ENCODE data around the gene PLXNA1.

Gene PLXNA1

GRCh38 chr3:126982471-126983175, at the start of gene PLXNA1 (continued):
- TF ChIP-seq, protein P1, sequence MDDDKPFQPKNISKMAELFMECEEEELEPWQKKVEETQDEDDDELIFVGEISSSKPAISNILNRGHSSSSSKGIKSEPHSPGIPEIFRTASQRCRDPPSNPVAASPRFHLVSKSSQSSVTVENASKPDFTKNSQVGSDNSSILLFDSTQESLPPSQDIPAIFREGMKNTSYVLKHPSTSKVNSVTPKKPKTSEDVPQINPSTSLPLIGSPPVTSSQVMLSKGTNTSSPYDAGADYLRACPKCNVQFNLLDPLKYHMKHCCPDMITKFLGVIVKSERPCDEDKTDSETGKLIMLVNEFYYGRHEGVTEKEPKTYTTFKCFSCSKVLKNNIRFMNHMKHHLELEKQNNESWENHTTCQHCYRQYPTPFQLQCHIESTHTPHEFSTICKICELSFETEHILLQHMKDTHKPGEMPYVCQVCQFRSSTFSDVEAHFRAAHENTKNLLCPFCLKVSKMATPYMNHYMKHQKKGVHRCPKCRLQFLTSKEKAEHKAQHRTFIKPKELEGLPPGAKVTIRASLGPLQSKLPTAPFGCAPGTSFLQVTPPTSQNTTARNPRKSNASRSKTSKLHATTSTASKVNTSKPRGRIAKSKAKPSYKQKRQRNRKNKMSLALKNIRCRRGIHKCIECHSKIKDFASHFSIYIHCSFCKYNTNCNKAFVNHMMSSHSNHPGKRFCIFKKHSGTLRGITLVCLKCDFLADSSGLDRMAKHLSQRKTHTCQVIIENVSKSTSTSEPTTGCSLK (tag by site-specific recombination; IDR thresholded peaks at IDR 0.05): no peak
- TF ChIP-seq SALL2 (tag by site-specific recombination; IDR thresholded peaks at IDR 0.05; ENCODE audit: borderline replicate concordance) (no peak), ZNF169 (tag by site-specific recombination; IDR thresholded peaks at IDR 0.05) (no peak), ZBTB21 (tag by site-specific recombination; IDR thresholded peaks at IDR 0.05) (no peak), KLF10 (tag by site-specific recombination; IDR thresholded peaks at IDR 0.05) (peak; percentile 94), KLF8 (tag by site-specific recombination; IDR thresholded peaks at IDR 0.05) (peak; percentile 80), ZNF837 (tag by site-specific recombination; IDR thresholded peaks at IDR 0.05) (no peak), INSM2 (tag by site-specific recombination; IDR thresholded peaks at IDR 0.05) (0 out of 2 replicates have a peak, but pooled peaks have one; percentile 44), ZNF558 (tag by site-specific recombination; IDR thresholded peaks at IDR 0.05) (no peak), ZNF324 (tag by site-specific recombination; IDR thresholded peaks at IDR 0.05) (peak; percentile 83), ZNF473 (tag by site-specific recombination; IDR thresholded peaks at IDR 0.05) (no peak), ZNF184 (tag by site-specific recombination; IDR thresholded peaks at IDR 0.05) (no peak), ZNF580 (tag by site-specific recombination; IDR thresholded peaks at IDR 0.05) (peak; percentile 88), ZNF529 (tag by site-specific recombination; IDR thresholded peaks at IDR 0.05; ENCODE audit: insufficient replicate concordance) (no peak), ZNF830 (tag by site-specific recombination; IDR thresholded peaks at IDR 0.05; ENCODE audit: low read depth) (no peak), ZNF843 (tag by site-specific recombination; IDR thresholded peaks at IDR 0.05) (peak; percentile 54; the same call in 1 of the 2 replicates), SP3 (tag by site-specific recombination; IDR thresholded peaks at IDR 0.05) (peak; percentile 66), ZNF23 (tag by site-specific recombination; IDR thresholded peaks at IDR 0.05; ENCODE audit: borderline replicate concordance) (no peak), ZNF223 (tag by site-specific recombination; IDR thresholded peaks at IDR 0.05) (0 out of 2 replicates have a peak, but pooled peaks have one; percentile 3), ZNF561 (tag by site-specific recombination; IDR thresholded peaks at IDR 0.05; ENCODE audit: borderline replicate concordance) (peak; percentile 81), ZSCAN23 (tag by site-specific recombination; IDR thresholded peaks at IDR 0.05) (no peak), YY2 (tag by site-specific recombination; IDR thresholded peaks at IDR 0.05) (no peak), ZNF292 (tag by site-specific recombination; IDR thresholded peaks at IDR 0.05; ENCODE audit: borderline replicate concordance, low read depth) (no peak), ZNF433 (tag by site-specific recombination; IDR thresholded peaks at IDR 0.05; ENCODE audit: low read depth) (no peak), ZNF202 (tag by site-specific recombination; IDR thresholded peaks at IDR 0.05; ENCODE audit: borderline replicate concordance) (no peak), ZNF629 (tag by site-specific recombination; IDR thresholded peaks at IDR 0.05) (peak; percentile 69), ZNF610 (tag by site-specific recombination; IDR thresholded peaks at IDR 0.05; ENCODE audit: borderline replicate concordance) (no peak), ZFP41 (tag by site-specific recombination; IDR thresholded peaks at IDR 0.05; ENCODE audit: borderline replicate concordance) (no peak), ZNF266 (tag by site-specific recombination; IDR thresholded peaks at IDR 0.05; ENCODE audit: low read depth) (no peak), ZNF776 (tag by site-specific recombination; IDR thresholded peaks at IDR 0.05; ENCODE audit: borderline replicate concordance) (no peak), ZNF221 (tag by site-specific recombination; IDR thresholded peaks at IDR 0.05; ENCODE audit: borderline replicate concordance) (no peak), SETDB1 (IDR thresholded peaks at IDR 0.05; ENCODE audit: insufficient read length, low read length) (peak; percentile 52), ZNF488 (tag by site-specific recombination; IDR thresholded peaks at IDR 0.05) (no peak; the same call in 1 of the 2 replicates), KLF16 (tag by site-specific recombination; IDR thresholded peaks at IDR 0.05) (peak; percentile 89)
- TF ChIP-seq, protein P2, sequence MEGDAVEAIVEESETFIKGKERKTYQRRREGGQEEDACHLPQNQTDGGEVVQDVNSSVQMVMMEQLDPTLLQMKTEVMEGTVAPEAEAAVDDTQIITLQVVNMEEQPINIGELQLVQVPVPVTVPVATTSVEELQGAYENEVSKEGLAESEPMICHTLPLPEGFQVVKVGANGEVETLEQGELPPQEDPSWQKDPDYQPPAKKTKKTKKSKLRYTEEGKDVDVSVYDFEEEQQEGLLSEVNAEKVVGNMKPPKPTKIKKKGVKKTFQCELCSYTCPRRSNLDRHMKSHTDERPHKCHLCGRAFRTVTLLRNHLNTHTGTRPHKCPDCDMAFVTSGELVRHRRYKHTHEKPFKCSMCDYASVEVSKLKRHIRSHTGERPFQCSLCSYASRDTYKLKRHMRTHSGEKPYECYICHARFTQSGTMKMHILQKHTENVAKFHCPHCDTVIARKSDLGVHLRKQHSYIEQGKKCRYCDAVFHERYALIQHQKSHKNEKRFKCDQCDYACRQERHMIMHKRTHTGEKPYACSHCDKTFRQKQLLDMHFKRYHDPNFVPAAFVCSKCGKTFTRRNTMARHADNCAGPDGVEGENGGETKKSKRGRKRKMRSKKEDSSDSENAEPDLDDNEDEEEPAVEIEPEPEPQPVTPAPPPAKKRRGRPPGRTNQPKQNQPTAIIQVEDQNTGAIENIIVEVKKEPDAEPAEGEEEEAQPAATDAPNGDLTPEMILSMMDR (tag by site-specific recombination; IDR thresholded peaks at IDR 0.05): peak; percentile 92

Data from HEK293 (cell line).